ENCODE results near the gene TPT1.
"Not testable (repeated sequence)": the region's sequence is repeated elsewhere in the genome, so short reads cannot be mapped to it uniquely, and the experiment has no call there.

The TPT1 gene

GRCh38 chr13:45299194-45299593 is 41.8 kb downstream of the TPT1 start:
- no peak for DNase-seq

GRCh38 chr13:45298550-45298949 is 42.4 kb downstream of the TPT1 start:
- not testable (repeated sequence) for DNase-seq

GRCh38 chr13:45298206-45298505 is 42.8 kb downstream of the TPT1 start:
- DNase-seq: no peak

GRCh38 chr13:45297456-45298205 is 43.4 kb downstream of the TPT1 start:
- DNase-seq: no peak

- no peak for DNase-seq
Observed at GRCh38 chr13:45296259-45296658, 44.7 kb downstream of the TPT1 start.

- DNase-seq: no peak
Observed at GRCh38 chr13:45295536-45295935, 45.4 kb downstream of the TPT1 start.

GRCh38 chr13:45292176-45292575 is 48.8 kb downstream of the TPT1 start:
- DNase-seq: no peak

- DNase-seq: no peak
Observed at GRCh38 chr13:45289936-45290563, 50.9 kb downstream of the TPT1 start.

All from kidney glomerular epithelial cell (primary cell).